Measurements from ENCODE around the gene ABL1.

ABL1 gene

GRCh38 chr9:130862217-130862616 lies 27.2 kb downstream of the ABL1 start:
- Histone ChIP-seq H3K9ac (ENCODE audit: low read length) (no peak overlapping the region), H3K4me3 (ENCODE audit: low read length) (no peak overlapping the region), H3F3A (ENCODE audit: insufficient read depth, low read length) (no peaks in the 10 kb centered on the region), H3K27me3 (replicated peaks; ENCODE audit: insufficient read depth, low read length) (no peaks in the 10 kb centered on the region), H3K36me3 (replicated peaks; ENCODE audit: insufficient read depth, low read length) (no peaks in the 10 kb centered on the region), H3K79me2 (ENCODE audit: low read length) (no peaks in the 10 kb centered on the region), H3K4me2 (ENCODE audit: low read depth, low read length) (no peak overlapping the region), H2AFZ (ENCODE audit: low read length) (no peak overlapping the region), H3K4me1 (ENCODE audit: low read length) (no peaks in the 10 kb centered on the region), H3K27ac (ENCODE audit: low read length) (no peak overlapping the region), H3K9me3 (replicated peaks; ENCODE audit: insufficient read depth, low read length) (no peaks in the 10 kb centered on the region), H4K20me1 (ENCODE audit: insufficient read depth, low read length) (no peaks in the 10 kb centered on the region), H3K9me2 (replicated peaks; ENCODE audit: insufficient read depth, low read length) (no peaks in the 10 kb centered on the region)
- no peak for TF ChIP-seq EZH2phosphoT487 (IDR thresholded peaks at IDR 0.05; ENCODE audit: low read length)
- no peak for TF ChIP-seq CTCF (IDR thresholded peaks at IDR 0.05; ENCODE audit: low read length)
- no peak for TF ChIP-seq EZH2 (optimal IDR thresholded peaks at IDR 0.05; ENCODE audit: low read depth, low read length)
- DNase-seq, result no peak

GRCh38 chr9:130862747-130863146 lies 27.7 kb downstream of the ABL1 start:
- H2AFZ ChIP-seq (ENCODE audit: low read length), result no peak overlapping the region

GRCh38 chr9:130864541-130864940 lies 29.5 kb downstream of the ABL1 start:
- H3K4me2 ChIP-seq (ENCODE audit: low read depth, low read length), result no peak overlapping the region
- no peak overlapping the region for H3K27ac ChIP-seq (ENCODE audit: low read length)
- no peaks in the 10 kb centered on the region for H3K27me3 ChIP-seq (replicated peaks; ENCODE audit: insufficient read depth, low read length)
- H3K4me3 ChIP-seq (ENCODE audit: low read length), result no peak overlapping the region
- H3K9ac ChIP-seq (ENCODE audit: low read length), result no peak overlapping the region
- H4K20me1 ChIP-seq (ENCODE audit: insufficient read depth, low read length), result no peaks in the 10 kb centered on the region
- no peaks in the 10 kb centered on the region for H3K4me1 ChIP-seq (ENCODE audit: low read length)
- H2AFZ ChIP-seq (ENCODE audit: low read length), result no peak overlapping the region
- H3K9me3 ChIP-seq (replicated peaks; ENCODE audit: insufficient read depth, low read length), result no peaks in the 10 kb centered on the region
- H3F3A ChIP-seq (ENCODE audit: insufficient read depth, low read length), result no peaks in the 10 kb centered on the region
- H3K36me3 ChIP-seq (replicated peaks; ENCODE audit: insufficient read depth, low read length), result no peaks in the 10 kb centered on the region
- TF ChIP-seq EZH2 (optimal IDR thresholded peaks at IDR 0.05; ENCODE audit: low read depth, low read length), result no peak
- no peak for TF ChIP-seq CTCF (IDR thresholded peaks at IDR 0.05; ENCODE audit: low read length)
- TF ChIP-seq EZH2phosphoT487 (IDR thresholded peaks at IDR 0.05; ENCODE audit: low read length), result no peak
- H3K9me2 ChIP-seq (replicated peaks; ENCODE audit: insufficient read depth, low read length), result no peaks in the 10 kb centered on the region
- no peak for DNase-seq
- H3K79me2 ChIP-seq (ENCODE audit: low read length), result no peaks in the 10 kb centered on the region

More at GRCh38 chr9:130862747-130863146, 27.7 kb downstream of the ABL1 start:
- Histone ChIP-seq H3K4me3 (ENCODE audit: low read length) (no peak overlapping the region), H3K79me2 (ENCODE audit: low read length) (no peaks in the 10 kb centered on the region), H3K36me3 (replicated peaks; ENCODE audit: insufficient read depth, low read length) (no peaks in the 10 kb centered on the region), H3K9me3 (replicated peaks; ENCODE audit: insufficient read depth, low read length) (no peaks in the 10 kb centered on the region), H4K20me1 (ENCODE audit: insufficient read depth, low read length) (no peaks in the 10 kb centered on the region), H3K4me1 (ENCODE audit: low read length) (no peaks in the 10 kb centered on the region), H3K9me2 (replicated peaks; ENCODE audit: insufficient read depth, low read length) (no peaks in the 10 kb centered on the region), H3K9ac (ENCODE audit: low read length) (no peak overlapping the region), H3K4me2 (ENCODE audit: low read depth, low read length) (no peak overlapping the region), H3F3A (ENCODE audit: insufficient read depth, low read length) (no peaks in the 10 kb centered on the region), H3K27me3 (replicated peaks; ENCODE audit: insufficient read depth, low read length) (no peaks in the 10 kb centered on the region), H3K27ac (ENCODE audit: low read length) (no peak overlapping the region)
- no peak for DNase-seq
- TF ChIP-seq EZH2 (optimal IDR thresholded peaks at IDR 0.05; ENCODE audit: low read depth, low read length), result no peak
- TF ChIP-seq CTCF (IDR thresholded peaks at IDR 0.05; ENCODE audit: low read length), result no peak
- TF ChIP-seq EZH2phosphoT487 (IDR thresholded peaks at IDR 0.05; ENCODE audit: low read length), result no peak
